Measurements from ENCODE around the gene STX12.

Gene STX12

DNA sequence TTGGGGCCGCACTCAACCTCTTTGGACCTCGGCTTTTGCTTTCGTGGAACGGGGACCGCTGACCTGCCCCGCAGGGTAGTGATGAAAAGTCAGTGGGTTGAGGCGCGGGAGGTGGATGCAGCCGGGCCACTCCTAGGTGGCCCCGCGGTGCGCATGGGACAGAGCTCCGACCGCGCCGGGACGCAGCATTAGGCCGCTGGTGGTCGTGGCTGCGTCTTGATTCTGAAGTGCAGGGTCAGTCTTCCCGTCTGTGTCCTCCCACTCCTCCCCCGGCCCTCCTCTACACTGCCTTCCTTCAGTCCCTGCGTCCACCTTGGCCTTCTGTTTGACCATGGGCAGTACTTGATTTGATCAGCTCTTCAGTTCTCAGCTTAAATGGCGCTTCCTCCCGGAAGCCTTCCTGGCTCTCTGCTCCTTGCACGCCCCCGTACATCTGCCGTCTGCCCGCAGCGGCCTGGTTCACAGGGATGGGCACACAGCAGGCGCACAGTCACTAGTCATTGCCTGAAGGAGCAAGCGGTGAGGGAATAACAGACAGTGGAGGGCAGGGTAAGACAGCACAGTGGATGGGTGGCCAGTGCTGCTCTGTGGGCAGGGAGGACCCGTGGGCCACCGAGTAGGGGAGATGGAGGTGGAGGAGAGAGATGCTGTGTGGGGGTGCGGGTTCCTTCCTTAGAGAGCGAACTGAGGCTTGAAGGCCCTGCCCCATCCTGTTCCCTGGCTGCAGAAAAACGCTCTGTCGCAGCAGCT lies 100.0 kb downstream of the STX12 start:
- Histone ChIP-seq H3K9me3 (ENCODE audit: control insufficient read depth in 5 of 5, low read length in 5 of 5) (no peaks in the 10 kb centered on the region), H3K27me3 (ENCODE audit: control insufficient read depth in 5 of 5, insufficient read depth in 4 of 5, low read length in 5 of 5) (no peaks in the 10 kb centered on the region), H3K9ac (ENCODE audit: low read length in 5 of 5) (peak overlapping the region in 4 of 5 donors; percentile 52 to 87 (median 82)), H3K4me1 (ENCODE audit: control insufficient read depth in 5 of 5, insufficient read depth in 5 of 5, low read length in 5 of 5) (peaks cover 0 to 46% (median 26%) of the 10 kb centered on the region in 5 donors), H3K36me3 (ENCODE audit: control insufficient read depth in 5 of 5, insufficient read depth in 5 of 5, low read length in 5 of 5) (peaks cover 0 to 9% (median 4%) of the 10 kb centered on the region in 5 donors), H3K4me3 (ENCODE audit: low read depth in 1 of 5, low read length in 5 of 5) (peak overlapping the region; percentile 76 to 89 (median 83)), H3K27ac (ENCODE audit: low read depth, low read length) (peak overlapping the region; percentile 50)

DNA sequence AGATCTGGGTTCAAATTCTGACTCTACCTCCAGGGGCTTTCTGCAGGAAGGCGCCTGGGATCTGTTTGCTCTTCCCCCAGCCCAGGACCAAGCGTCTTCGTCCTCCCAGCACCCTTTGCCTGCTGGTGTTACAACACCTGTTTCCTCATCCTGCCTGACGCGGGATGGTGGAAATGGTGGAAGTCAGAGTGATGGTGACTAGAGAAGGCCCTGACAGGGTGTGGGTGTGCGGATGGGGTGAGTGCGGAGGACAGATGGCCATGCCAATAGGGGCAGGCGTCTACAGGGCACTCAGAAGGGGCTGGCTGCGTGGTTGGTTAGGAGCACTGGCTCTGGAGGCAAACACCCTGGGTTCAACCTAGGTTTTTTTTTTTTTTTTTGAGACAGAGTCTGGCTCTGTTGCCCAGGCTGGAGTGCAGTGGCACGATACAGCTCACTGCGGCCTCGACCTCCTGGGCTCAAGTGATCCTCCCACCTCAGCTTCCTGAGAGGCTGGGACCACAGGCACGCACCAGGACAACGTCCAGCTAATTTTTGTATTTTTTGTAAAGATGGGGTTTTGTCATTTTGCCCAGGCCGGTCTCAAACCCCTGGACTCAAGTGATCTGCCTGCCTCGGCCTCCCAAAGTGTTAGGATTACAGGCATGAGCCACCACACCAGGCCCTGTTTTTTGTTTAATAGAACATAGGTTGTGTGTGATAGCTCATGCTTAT lies 100.8 kb downstream of the STX12 start:
- Histone ChIP-seq H3K9me3 (ENCODE audit: control insufficient read depth in 5 of 5, low read length in 5 of 5) (no peaks in the 10 kb centered on the region), H3K4me1 (ENCODE audit: control insufficient read depth in 5 of 5, insufficient read depth in 5 of 5, low read length in 5 of 5) (peaks cover 0 to 49% (median 24%) of the 10 kb centered on the region in 5 donors), H3K9ac (ENCODE audit: low read length in 5 of 5) (peak overlapping the region in 4 of 5 donors; percentile 52 to 87 (median 82)), H3K36me3 (ENCODE audit: control insufficient read depth in 5 of 5, insufficient read depth in 5 of 5, low read length in 5 of 5) (peaks cover 0 to 9% (median 4%) of the 10 kb centered on the region in 5 donors), H3K27me3 (ENCODE audit: control insufficient read depth in 5 of 5, insufficient read depth in 4 of 5, low read length in 5 of 5) (no peaks in the 10 kb centered on the region), H3K27ac (ENCODE audit: low read depth, low read length) (peak overlapping the region; percentile 50), H3K4me3 (ENCODE audit: low read depth in 1 of 5, low read length in 5 of 5) (peak overlapping the region; percentile 76 to 89 (median 83))
